K562 (cell line): ENCODE results near the gene COL4A1. TPM values are rescaled to one million over a fixed set of nuclear protein-coding genes. Genes with fewer than 3 reads are reported as not detected.

Experiments
- ATAC-seq: fragments of 200-7000 bp; cut with Tn5 transposase; 3 replicates; pipeline ENCODE4 v1.9.1; 2020; ENCODE audit warnings: moderate library complexity
- BruUV-seq: library from RNA; stranded (reverse); fragments of 400-500 nt; replicated peaks from 2 replicates; lab custom pipeline; 2021; lab: Mats Ljungman, UMichigan
- CTCF ChIA-PET: fragments of 300-600 bp; formaldehyde crosslinking; extraction: SDS; loops from one replicate; lab custom pipeline; 2021; ENCODE audit warnings: low intra/inter-chr PET ratio; lab: Yijun Ruan, JAX
- POLR2A ChIA-PET: fragments of 300-600, 350-650 bp; sonication (Branson Sonifier 250); formaldehyde crosslinking; extraction: SDS; loops from one replicate; lab custom pipeline; 2021; ENCODE audit warnings: antibody characterized with exemption, inconsistent platforms; lab: Yijun Ruan, JAX
- DNase-seq, 4 experiments: peaks; one replicate each; pipeline versions ENCODE4 v3.0.0 to v3.0.0-alpha.2; 2011 to 2018; ENCODE audit warnings: low spot score in 3 of 4, mixed read lengths in 3 of 4; ENCODE audit errors: extremely low read depth in 1 of 4
- FAIRE-seq: peaks from 2 replicates; lab custom pipeline; 2011; peaks lifted over from hg19 to GRCh38; lab: Jason Lieb, UNC
- H2AFZ ChIP-seq: 2 replicates; pipeline ENCODE4 v1.6.0; 2011; ENCODE audit warnings: low read depth, low read length, control low read depth, inconsistent platforms
- H3K27ac ChIP-seq: fragments of 200-600 bp; 3 replicates; pipeline ENCODE4 v1.8.0; 2011; ENCODE audit warnings: low read depth, mild to moderate bottlenecking, control low read depth, inconsistent platforms, low read length, moderate library complexity, mixed read lengths; ENCODE audit errors: extremely low read depth
- H3K27me3 ChIP-seq, 2 experiments: fragments of 300-600 bp in 1 of 2; 2 replicates in 1 of 2; 3 replicates in 1 of 2; pipeline versions ENCODE4 v1.6.0 to v1.8.0; 2011; ENCODE audit warnings: inconsistent platforms in 2 of 2, low read length in 2 of 2, mild to moderate bottlenecking in 1 of 2, mixed read lengths in 1 of 2, moderate library complexity in 1 of 2; ENCODE audit not compliant: control insufficient read depth in 2 of 2, insufficient read depth in 2 of 2
- H3K36me3 ChIP-seq: fragments of 300-600 bp; 3 replicates; pipeline ENCODE4 v1.8.0; 2011; ENCODE audit warnings: mild to moderate bottlenecking, low read length, inconsistent platforms; ENCODE audit not compliant: control insufficient read depth, insufficient read depth
- H3K4me1 ChIP-seq, 2 experiments: fragments of 200-600 bp in 1 of 2; replicated peaks in 1 of 2; 2 replicates in 1 of 2; 3 replicates in 1 of 2; pipeline versions ENCODE4 v1.5.1 to v1.8.0; 2011; ENCODE audit warnings: inconsistent platforms in 2 of 2, low read length in 2 of 2, mild to moderate bottlenecking in 1 of 2, mixed read lengths in 1 of 2, moderate library complexity in 1 of 2; ENCODE audit not compliant: control insufficient read depth in 2 of 2, insufficient read depth in 2 of 2
- H3K4me2 ChIP-seq: 2 replicates; pipeline ENCODE4 v1.6.1; 2011; ENCODE audit warnings: low read length, control low read depth, inconsistent platforms, mixed read lengths; ENCODE audit not compliant: insufficient read depth
- H3K4me3 ChIP-seq: fragments of 200-600 bp; sonication (generic), shearing (Covaris generic); 2 replicates; pipeline ENCODE4 v1.5.1; 2016; ENCODE audit warnings: control low read depth, inconsistent platforms
- H3K79me2 ChIP-seq: fragments of 200-600 bp; 3 replicates; pipeline ENCODE4 v1.8.0; 2011; ENCODE audit warnings: low read length, inconsistent platforms; ENCODE audit not compliant: control insufficient read depth, insufficient read depth
- H3K9ac ChIP-seq, 2 experiments: 2 replicates each; pipeline versions ENCODE4 v1.6.0 to v1.6.1; 2011; ENCODE audit warnings: low read depth in 2 of 2, low read length in 2 of 2, control low read depth in 1 of 2, inconsistent platforms in 1 of 2, mild to moderate bottlenecking in 1 of 2, mixed read lengths in 1 of 2; ENCODE audit not compliant: insufficient read depth in 1 of 2
- H3K9me1 ChIP-seq: one replicate; pipeline ENCODE4 v1.6.0; 2011; ENCODE audit warnings: inconsistent platforms, mild to moderate bottlenecking, low read length, moderate library complexity; ENCODE audit not compliant: control insufficient read depth, insufficient read depth
- H3K9me3 ChIP-seq: replicated peaks from 2 replicates; pipeline ENCODE4 v1.5.1; 2011; ENCODE audit warnings: low read depth, low read length, inconsistent platforms; ENCODE audit not compliant: control insufficient read depth, insufficient read depth
- H4K20me1 ChIP-seq: replicated peaks from 2 replicates; pipeline ENCODE4 v1.6.1; 2011; ENCODE audit warnings: low read length, inconsistent platforms, mixed read lengths; ENCODE audit not compliant: control insufficient read depth, insufficient read depth
- CEBPG ChIP-seq, 3 experiments: fragments of 200-800 bp in 1 of 3; sonication (Bioruptor generic) in 1 of 3; sonication (generic) in 1 of 3; formaldehyde crosslinking in 1 of 3; IDR thresholded peaks in 2 of 3; conservative IDR thresholded peaks in 1 of 3; 2 replicates each; pipeline versions ENCODE4 v1.6.1 to v1.8.0; 2016 to 2022; ENCODE audit warnings: missing compliant biosample characterization in 2 of 3, missing genetic modification characterization in 2 of 3, mild to moderate bottlenecking in 1 of 3, missing genetic modification reagents in 1 of 3
- COPS2 ChIP-seq: fragments of 450-650 bp; conservative IDR thresholded peaks from 2 replicates; pipeline ENCODE4 v1.6.1; 2016; ENCODE audit warnings: mild to moderate bottlenecking, moderate library complexity
- HMGXB4 ChIP-seq: sonication (generic); formaldehyde crosslinking; IDR thresholded peaks from 2 replicates; pipeline ENCODE4 v1.8.1; 2023; ENCODE audit warnings: mild to moderate bottlenecking, missing genetic modification reagents
- KDM1A ChIP-seq, 2 experiments: fragments of 450-650 bp; IDR thresholded peaks; 2 replicates each; pipeline ENCODE4 v1.6.1; 2016; ENCODE audit warnings: mild to moderate bottlenecking in 2 of 2
- NCOA6 ChIP-seq: fragments of 450-650 bp; IDR thresholded peaks from 2 replicates; pipeline ENCODE4 v1.6.1; 2017; ENCODE audit warnings: mild to moderate bottlenecking
- SAFB ChIP-seq: fragments of 200-400 bp; formaldehyde crosslinking; IDR thresholded peaks from 2 replicates; pipeline ENCODE4 v1.6.1; 2017; ENCODE audit warnings: low read depth, low read length, borderline replicate concordance
- STAG1 ChIP-seq: sonication (generic); formaldehyde crosslinking; IDR thresholded peaks from 2 replicates; pipeline ENCODE4 v1.5.0; 2020; ENCODE audit warnings: missing genetic modification reagents, borderline replicate concordance
- ZNF24 ChIP-seq: fragments of 450-650 bp; IDR thresholded peaks from 2 replicates; pipeline ENCODE4 v1.6.1; 2016
- WGBS: fragments of 100-300 bp; shearing (Covaris generic); methylation state at CpG from one replicate; pipeline ENCODE4 v1.1.6; 2016; ENCODE audit warnings: low coverage, mixed read lengths; ENCODE audit not compliant: insufficient coverage; ENCODE audit errors: missing lambda C conversion rate; 5-methylcytosine and 5-hydroxymethylcytosine counted together
- in situ Hi-C: fragments of 300-500 bp; cut with MboI; formaldehyde crosslinking; loops from 4 replicates; pipeline ENCODE4 v1.15.0; 2018; ENCODE audit warnings: inconsistent platforms, mixed read lengths
- intact Hi-C: fragments of 100-400 bp; cut with micrococcal nuclease; formaldehyde crosslinking; loops from 2 replicates; pipeline ENCODE4 v1.14.2; 2022
- polyA plus RNA-seq, 8 experiments: library from polyadenylated mRNA; depleted of rRNA in 4 of 8; stranded (reverse) in 5 of 8; unstranded in 3 of 8; fragments of >200 nt; fragmentation: Nextera tagmentation in 2 of 8; fragmentation: Illumina TruSeq in 1 of 8; extraction: Ambion mirVana in 2 of 8; extraction: Trizol in 1 of 8; gene quantifications; 2 replicates each; pipeline versions ENCODE4 v1.2.1 to v1.2.3, GENCODE V29; 2011 to 2014; ENCODE audit warnings: inconsistent platforms in 1 of 8, missing spikeins in 1 of 8
- total RNA-seq, 7 experiments: library from RNA; depleted of rRNA in 6 of 7; stranded (reverse); fragments of >200 nt in 6 of 7; fragmentation: Illumina TruSeq in 2 of 7; extraction: Trizol in 2 of 7; gene quantifications; 2 replicates each; pipeline versions ENCODE4 v1.2.1 to v1.2.3, GENCODE V29; 2011 to 2021; ENCODE audit warnings: low replicate concordance in 1 of 7

COL4A1 gene
- total and polyA plus RNA-seq, 9 of the 15 experiments (the other 6 are each of a cell fraction or from before 2014, with no cell fraction given), result 0.35 TPM; not detected in 8

- ChIA-PET CTCF (no interaction called here), POLR2A (no interaction called here)
- TF ChIP-seq CEBPG (CRISPR knock-in tag; IDR thresholded peaks at IDR 0.05), result no peak
- no peak for TF ChIP-seq CEBPG (tag; conservative IDR thresholded peaks at IDR 0.05 in 1 of 2, IDR thresholded peaks at IDR 0.05 in 1 of 2)
- TF ChIP-seq NCOA6, result no peak
- TF ChIP-seq KDM1A (IDR thresholded peaks at IDR 0.05), result no peak
- TF ChIP-seq ZNF24, result no peak
- no peak for TF ChIP-seq STAG1
- TF ChIP-seq SAFB, result no peak
- no peak for TF ChIP-seq COPS2
- TF ChIP-seq HMGXB4 (CRISPR knock-in tag), result no peak
- Histone ChIP-seq H3K4me1 (no peaks in the 10 kb centered on the region), H3K27me3 (peaks cover 0 to 25% of the 10 kb centered on the region in 2 experiments; a peak in 2 of 5 replicates), H3K4me2 (no peak overlapping the region), H3K79me2 (no peaks in the 10 kb centered on the region), H3K9me1 (no peaks in the 10 kb centered on the region), H2AFZ (no peak overlapping the region), H4K20me1 (no peaks in the 10 kb centered on the region), H3K9ac (no peak overlapping the region), H3K9me3 (no peaks in the 10 kb centered on the region), H3K36me3 (no peaks in the 10 kb centered on the region), H3K27ac (no peak overlapping the region), H3K4me3 (no peak overlapping the region)
- WGBS, result 0% methylated on average over 2 of the region's 3 CpGs
- BruUV-seq, result no TSS peak
- ATAC-seq (no peak), DNase-seq (no peak), FAIRE-seq (no peak)
- in situ Hi-C loops, result no loop called here
- intact Hi-C loops, result no loop called here
Observed at GRCh38 chr13:110350509-110350908, 43.6 kb upstream of the COL4A1 start.
